Fibroblast of skin of right biceps (primary cell): Measurements from ENCODE around the gene DTYMK.

Experiments
- DNase-seq: peaks from one replicate; pipeline ENCODE4 v3.0.0-alpha.2; 2013

DTYMK gene

GRCh38 chr2:241645915-241646645, 40.5 kb downstream of the DTYMK start:
- no peak for DNase-seq

- DNase-seq = no peak
These were observed 41.3 kb downstream of the DTYMK start for GRCh38 chr2:241645056-241645914.

- DNase-seq = no peak
These were observed 45.0 kb downstream of the DTYMK start for GRCh38 chr2:241641631-241642030.

- DNase-seq = no peak
These were observed 46.3 kb downstream of the DTYMK start for GRCh38 chr2:241640165-241640795.

GRCh38 chr2:241639385-241639784, 47.2 kb downstream of the DTYMK start:
- no peak for DNase-seq

- no peak for DNase-seq
These were observed 47.7 kb downstream of the DTYMK start for GRCh38 chr2:241638940-241639339.

- DNase-seq = no peak
These were observed 48.6 kb downstream of the DTYMK start for GRCh38 chr2:241637795-241638660.

- DNase-seq = peak; percentile 84
These were observed 49.4 kb downstream of the DTYMK start, which contains the start of the genes ATG4B and THAP4 for GRCh38 chr2:241637018-241637794. TSS of gene ATG4B (plus strand) at chr2:241637693. CDS start at chr2:241637715, 22 bp downstream. TSS of gene THAP4 (minus strand) at chr2:241637158. CDS start at chr2:241637017, 141 bp downstream.

GRCh38 chr2:241636182-241637017, 50.2 kb downstream of the DTYMK start:
- DNase-seq = peak; percentile 30

- no peak for DNase-seq
These were observed 50.9 kb downstream of the DTYMK start for GRCh38 chr2:241635756-241636155.

GRCh38 chr2:241633561-241633960, 53.1 kb downstream of the DTYMK start:
- no peak for DNase-seq

GRCh38 chr2:241632478-241633325, 53.9 kb downstream of the DTYMK start:
- DNase-seq = no peak

- no peak for DNase-seq
These were observed 56.7 kb downstream of the DTYMK start for GRCh38 chr2:241629762-241630435.

- no peak for DNase-seq
These were observed 58.9 kb downstream of the DTYMK start for GRCh38 chr2:241627675-241628074.
